GM19372 (cell line): ENCODE results near the gene BCAS3.

Source experiments
- ATAC-seq: cut with Tn5 transposase; IDR thresholded peaks from one replicate; pipeline ENCODE4 v1.9.1; 2021; ENCODE audit warnings: mild to moderate bottlenecking, low read depth, moderate library complexity; ENCODE audit not compliant: unreplicated experiment

BCAS3 gene

GRCh38 chr17:61097781-61098180 is 420.1 kb downstream of the BCAS3 start:
- no peak for ATAC-seq

GRCh38 chr17:61106354-61106753 is 428.7 kb downstream of the BCAS3 start:
- no peak for ATAC-seq

- ATAC-seq, result no peak
Measured at GRCh38 chr17:61116577-61116976, 438.9 kb downstream of the BCAS3 start.

GRCh38 chr17:61117983-61118382 is 440.3 kb downstream of the BCAS3 start:
- no peak for ATAC-seq

GRCh38 chr17:61118871-61119270 is 441.2 kb downstream of the BCAS3 start:
- no peak for ATAC-seq

GRCh38 chr17:61122326-61122913 is 444.8 kb downstream of the BCAS3 start:
- no peak for ATAC-seq

- ATAC-seq, result no peak
Measured at GRCh38 chr17:61124562-61124961, 446.9 kb downstream of the BCAS3 start.

GRCh38 chr17:61126473-61127249 is 449.0 kb downstream of the BCAS3 start:
- ATAC-seq, result no peak

GRCh38 chr17:61127960-61128359 is 450.3 kb downstream of the BCAS3 start:
- no peak for ATAC-seq

GRCh38 chr17:61128661-61129115 is 451.0 kb downstream of the BCAS3 start:
- no peak for ATAC-seq

- no peak for ATAC-seq
Measured at GRCh38 chr17:61129267-61130254, 451.9 kb downstream of the BCAS3 start.

GRCh38 chr17:61130330-61130729 is 452.7 kb downstream of the BCAS3 start:
- no peak for ATAC-seq

- ATAC-seq, result no peak
Measured at GRCh38 chr17:61131585-61131984, 453.9 kb downstream of the BCAS3 start.

GRCh38 chr17:61132524-61132923 is 454.9 kb downstream of the BCAS3 start:
- no peak for ATAC-seq

GRCh38 chr17:61133853-61134252 is 456.2 kb downstream of the BCAS3 start:
- no peak for ATAC-seq

GRCh38 chr17:61134551-61135235 is 457.0 kb downstream of the BCAS3 start:
- no peak for ATAC-seq

- ATAC-seq, result no peak
Measured at GRCh38 chr17:61135782-61136181, 458.1 kb downstream of the BCAS3 start.

- no peak for ATAC-seq
Measured at GRCh38 chr17:61136296-61136695, 458.6 kb downstream of the BCAS3 start.

GRCh38 chr17:61139219-61139618 is 461.6 kb downstream of the BCAS3 start:
- ATAC-seq, result peak; percentile 92

- no peak for ATAC-seq
Measured at GRCh38 chr17:61140081-61140786, 462.6 kb downstream of the BCAS3 start.
